ENCODE data around the gene PTCH1. TPM values are rescaled to one million over a fixed set of nuclear protein-coding genes. Genes with fewer than 3 reads are reported as not detected.

Gene PTCH1
- total RNA-seq, 1 experiment from 2014 or later = 15.2 TPM

DNA sequence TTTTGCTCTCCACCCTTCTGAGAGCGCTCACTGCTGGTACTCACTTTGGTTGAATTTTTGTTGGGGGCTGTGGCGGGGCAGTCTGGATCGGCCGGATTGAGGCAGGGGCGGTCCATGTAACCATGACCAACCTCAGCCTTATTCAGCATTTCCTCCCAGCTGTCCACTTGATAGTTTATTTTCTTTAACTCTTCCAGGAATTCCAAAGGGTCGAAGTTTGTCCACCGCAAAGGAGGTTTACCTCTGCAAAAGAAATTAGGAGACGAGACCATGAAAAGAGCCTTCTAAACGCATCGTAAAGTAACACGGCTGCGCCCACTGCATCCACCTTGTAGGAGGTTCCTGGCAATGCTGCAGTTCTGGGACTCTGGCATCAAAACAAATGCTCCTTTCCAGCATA is 36.4 kb downstream of the PTCH1 start:
- POLR2A ChIA-PET = no interaction called here
- Histone ChIP-seq H3K9ac (ENCODE audit: low read length) (no peak overlapping the region), H3K9me2 (ENCODE audit: insufficient read depth) (no peaks in the 10 kb centered on the region), H2AFZ (ENCODE audit: low read depth, low read length, poor library complexity, severe bottlenecking) (no peak overlapping the region), H3K27ac (ENCODE audit: low read depth, low read length) (no peak overlapping the region), H3K79me2 (ENCODE audit: insufficient read depth, low read length) (no peaks in the 10 kb centered on the region), H3K36me3 (ENCODE audit: control insufficient read depth in 1 of 2, insufficient read depth in 2 of 2, low read length in 2 of 2) (peaks cover 0 to 7% of the 10 kb centered on the region in 2 experiments; a peak in 2 of 4 replicates), H3K4me3 (replicated peaks in 1 of 2; ENCODE audit: low read depth in 1 of 2, low read length in 2 of 2) (no peak overlapping the region), H3K27me3 (ENCODE audit: insufficient read depth, low read length) (no peaks in the 10 kb centered on the region), H4K20me1 (ENCODE audit: insufficient read depth) (no peaks in the 10 kb centered on the region), H3K4me2 (ENCODE audit: low read length) (no peak overlapping the region), H3K9me3 (ENCODE audit: control insufficient read depth in 1 of 2, insufficient read depth in 1 of 2, low read depth in 1 of 2, low read length in 2 of 2) (no peaks in the 10 kb centered on the region), H3K4me1 (ENCODE audit: control insufficient read depth in 1 of 2, insufficient read depth in 2 of 2, low read length in 2 of 2) (no peaks in the 10 kb centered on the region)
- RAD21 ChIA-PET (ENCODE audit: low non-redundant PET in 1 of 2, low total read pairs in 2 of 2, uncharacterized antibody in 2 of 2, unreplicated experiment in 2 of 2) = no interaction called here
- TF ChIP-seq SP1 (IDR thresholded peaks at IDR 0.05; ENCODE audit: low read depth) (no peak), SIN3A (IDR thresholded peaks at IDR 0.05; ENCODE audit: low read depth) (no peak), SRF (IDR thresholded peaks at IDR 0.05; ENCODE audit: low read depth) (no peak), JUND (IDR thresholded peaks at IDR 0.05) (no peak), EZH2phosphoT487 (IDR thresholded peaks at IDR 0.05; ENCODE audit: borderline replicate concordance) (no peak), POLR2AphosphoS5 (IDR thresholded peaks at IDR 0.05; ENCODE audit: low read depth, low read length) (no peak), YY1 (IDR thresholded peaks at IDR 0.05; ENCODE audit: extremely low read depth, insufficient replicate concordance, low read depth, low read length) (no peak), RAD21 (IDR thresholded peaks at IDR 0.05; ENCODE audit: low read depth) (no peak), ELF1 (IDR thresholded peaks at IDR 0.05; ENCODE audit: borderline replicate concordance, low read depth) (no peak), ZNF274 (IDR thresholded peaks at IDR 0.05; ENCODE audit: low read depth, low read length) (no peak), FOSL1 (IDR thresholded peaks at IDR 0.05; ENCODE audit: low read depth) (no peak), CEBPB (IDR thresholded peaks at IDR 0.05; ENCODE audit: low read depth) (no peak), EGR1 (IDR thresholded peaks at IDR 0.05; ENCODE audit: low read depth) (no peak), POLR2A (IDR thresholded peaks at IDR 0.05; ENCODE audit: borderline replicate concordance, extremely low read depth, insufficient read depth, insufficient read length) (no peak)
- TF ChIP-seq, protein P1, sequence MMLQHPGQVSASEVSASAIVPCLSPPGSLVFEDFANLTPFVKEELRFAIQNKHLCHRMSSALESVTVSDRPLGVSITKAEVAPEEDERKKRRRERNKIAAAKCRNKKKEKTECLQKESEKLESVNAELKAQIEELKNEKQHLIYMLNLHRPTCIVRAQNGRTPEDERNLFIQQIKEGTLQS (IDR thresholded peaks at IDR 0.05) = no peak
- TF ChIP-seq, protein P2, sequence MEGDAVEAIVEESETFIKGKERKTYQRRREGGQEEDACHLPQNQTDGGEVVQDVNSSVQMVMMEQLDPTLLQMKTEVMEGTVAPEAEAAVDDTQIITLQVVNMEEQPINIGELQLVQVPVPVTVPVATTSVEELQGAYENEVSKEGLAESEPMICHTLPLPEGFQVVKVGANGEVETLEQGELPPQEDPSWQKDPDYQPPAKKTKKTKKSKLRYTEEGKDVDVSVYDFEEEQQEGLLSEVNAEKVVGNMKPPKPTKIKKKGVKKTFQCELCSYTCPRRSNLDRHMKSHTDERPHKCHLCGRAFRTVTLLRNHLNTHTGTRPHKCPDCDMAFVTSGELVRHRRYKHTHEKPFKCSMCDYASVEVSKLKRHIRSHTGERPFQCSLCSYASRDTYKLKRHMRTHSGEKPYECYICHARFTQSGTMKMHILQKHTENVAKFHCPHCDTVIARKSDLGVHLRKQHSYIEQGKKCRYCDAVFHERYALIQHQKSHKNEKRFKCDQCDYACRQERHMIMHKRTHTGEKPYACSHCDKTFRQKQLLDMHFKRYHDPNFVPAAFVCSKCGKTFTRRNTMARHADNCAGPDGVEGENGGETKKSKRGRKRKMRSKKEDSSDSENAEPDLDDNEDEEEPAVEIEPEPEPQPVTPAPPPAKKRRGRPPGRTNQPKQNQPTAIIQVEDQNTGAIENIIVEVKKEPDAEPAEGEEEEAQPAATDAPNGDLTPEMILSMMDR (IDR thresholded peaks at IDR 0.05 in 2 of 3, conservative IDR thresholded peaks at IDR 0.05 in 1 of 3; ENCODE audit: borderline replicate concordance in 1 of 3, insufficient read depth in 1 of 3, low read depth in 2 of 3, low read length in 2 of 3) = no peak
- TF ChIP-seq, protein P3, sequence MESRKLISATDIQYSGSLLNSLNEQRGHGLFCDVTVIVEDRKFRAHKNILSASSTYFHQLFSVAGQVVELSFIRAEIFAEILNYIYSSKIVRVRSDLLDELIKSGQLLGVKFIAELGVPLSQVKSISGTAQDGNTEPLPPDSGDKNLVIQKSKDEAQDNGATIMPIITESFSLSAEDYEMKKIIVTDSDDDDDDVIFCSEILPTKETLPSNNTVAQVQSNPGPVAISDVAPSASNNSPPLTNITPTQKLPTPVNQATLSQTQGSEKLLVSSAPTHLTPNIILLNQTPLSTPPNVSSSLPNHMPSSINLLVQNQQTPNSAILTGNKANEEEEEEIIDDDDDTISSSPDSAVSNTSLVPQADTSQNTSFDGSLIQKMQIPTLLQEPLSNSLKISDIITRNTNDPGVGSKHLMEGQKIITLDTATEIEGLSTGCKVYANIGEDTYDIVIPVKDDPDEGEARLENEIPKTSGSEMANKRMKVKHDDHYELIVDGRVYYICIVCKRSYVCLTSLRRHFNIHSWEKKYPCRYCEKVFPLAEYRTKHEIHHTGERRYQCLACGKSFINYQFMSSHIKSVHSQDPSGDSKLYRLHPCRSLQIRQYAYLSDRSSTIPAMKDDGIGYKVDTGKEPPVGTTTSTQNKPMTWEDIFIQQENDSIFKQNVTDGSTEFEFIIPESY (IDR thresholded peaks at IDR 0.05; ENCODE audit: extremely low read depth, insufficient replicate concordance, low read length) = no peak
- TF ChIP-seq, protein P4, sequence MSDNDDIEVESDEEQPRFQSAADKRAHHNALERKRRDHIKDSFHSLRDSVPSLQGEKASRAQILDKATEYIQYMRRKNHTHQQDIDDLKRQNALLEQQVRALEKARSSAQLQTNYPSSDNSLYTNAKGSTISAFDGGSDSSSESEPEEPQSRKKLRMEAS (IDR thresholded peaks at IDR 0.05) = no peak
- CTCF ChIA-PET = no interaction called here
- DNase-seq (ENCODE audit: low read depth, low spot score) (no peak), ATAC-seq (no peak)
- no TSS peak for BruUV-seq (replicated peaks)
- intact Hi-C loops (cut with micrococcal nuclease) = no loop called here

Data from HCT116 (cell line).